Mesothelial cell of epicardium (in vitro differentiated cells): Measurements from ENCODE around the gene BTBD8. TPM values are rescaled to one million over a fixed set of nuclear protein-coding genes. Genes with fewer than 3 reads are reported as not detected.
"Not testable (repeated sequence)": the region's sequence is repeated elsewhere in the genome, so short reads cannot be mapped to it uniquely, and the experiment has no call there.

Source experiments
- DNase-seq, 2 experiments: peaks; one replicate each; pipeline ENCODE4 v3.0.0; 2021; ENCODE audit warnings: low spot score in 2 of 2; ENCODE audit not compliant: unreplicated experiment in 2 of 2
- H3K27ac Mint-ChIP-seq: 2 replicates; pipeline ENCODE4 v1.8.0; 2021; ENCODE audit warnings: mixed read lengths
- H3K27me3 Mint-ChIP-seq: 2 replicates; pipeline ENCODE4 v1.8.0; 2021; ENCODE audit warnings: low read depth, mixed read lengths
- H3K36me3 Mint-ChIP-seq: 2 replicates; pipeline ENCODE4 v1.8.0; 2021; ENCODE audit warnings: mixed read lengths
- H3K4me1 Mint-ChIP-seq: 2 replicates; pipeline ENCODE4 v1.8.0; 2021; ENCODE audit warnings: mixed read lengths
- H3K4me3 Mint-ChIP-seq: 2 replicates; pipeline ENCODE4 v1.8.0; 2021; ENCODE audit warnings: mild to moderate bottlenecking, moderate library complexity, mixed read lengths
- H3K9me3 Mint-ChIP-seq: 2 replicates; pipeline ENCODE4 v1.8.0; 2021; ENCODE audit warnings: mixed read lengths
- total RNA-seq: library from RNA; stranded (reverse); gene quantifications from 3 replicates; pipeline ENCODE4 v1.2.1, GENCODE V29; 2021
- TF ChIP-seq, protein P1 (sequence below): fragments of 200-600 bp; sonication (generic); IDR thresholded peaks from one replicate; pipeline ENCODE4 v1.5.0; 2021; ENCODE audit warnings: antibody characterized with exemption; ENCODE audit not compliant: unreplicated experiment

The BTBD8 gene
- total RNA-seq, 1 donor from 2014 or later: 8.4 TPM

- TF ChIP-seq, protein P1, sequence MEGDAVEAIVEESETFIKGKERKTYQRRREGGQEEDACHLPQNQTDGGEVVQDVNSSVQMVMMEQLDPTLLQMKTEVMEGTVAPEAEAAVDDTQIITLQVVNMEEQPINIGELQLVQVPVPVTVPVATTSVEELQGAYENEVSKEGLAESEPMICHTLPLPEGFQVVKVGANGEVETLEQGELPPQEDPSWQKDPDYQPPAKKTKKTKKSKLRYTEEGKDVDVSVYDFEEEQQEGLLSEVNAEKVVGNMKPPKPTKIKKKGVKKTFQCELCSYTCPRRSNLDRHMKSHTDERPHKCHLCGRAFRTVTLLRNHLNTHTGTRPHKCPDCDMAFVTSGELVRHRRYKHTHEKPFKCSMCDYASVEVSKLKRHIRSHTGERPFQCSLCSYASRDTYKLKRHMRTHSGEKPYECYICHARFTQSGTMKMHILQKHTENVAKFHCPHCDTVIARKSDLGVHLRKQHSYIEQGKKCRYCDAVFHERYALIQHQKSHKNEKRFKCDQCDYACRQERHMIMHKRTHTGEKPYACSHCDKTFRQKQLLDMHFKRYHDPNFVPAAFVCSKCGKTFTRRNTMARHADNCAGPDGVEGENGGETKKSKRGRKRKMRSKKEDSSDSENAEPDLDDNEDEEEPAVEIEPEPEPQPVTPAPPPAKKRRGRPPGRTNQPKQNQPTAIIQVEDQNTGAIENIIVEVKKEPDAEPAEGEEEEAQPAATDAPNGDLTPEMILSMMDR: no peak
- no peak for DNase-seq
- H3K4me3 Mint-ChIP-seq: no peak overlapping the region
- no peaks in the 10 kb centered on the region for H3K36me3 Mint-ChIP-seq
- H3K9me3 Mint-ChIP-seq: no peaks in the 10 kb centered on the region
- H3K27me3 Mint-ChIP-seq: no peaks in the 10 kb centered on the region
- H3K27ac Mint-ChIP-seq: no peak overlapping the region
- H3K4me1 Mint-ChIP-seq: no peaks in the 10 kb centered on the region
Observed at GRCh38 chr1:92070892-92071291, 9.3 kb upstream of the BTBD8 start.

- not testable (repeated sequence) for H3K9me3 Mint-ChIP-seq, H3K36me3 Mint-ChIP-seq, H3K4me3 Mint-ChIP-seq, H3K4me1 Mint-ChIP-seq, H3K27me3 Mint-ChIP-seq, H3K27ac Mint-ChIP-seq, DNase-seq
Observed at GRCh38 chr1:92074446-92074845, 5.7 kb upstream of the BTBD8 start.

GRCh38 chr1:92075311-92075710, 4.8 kb upstream of the BTBD8 start, which contains the start of gene SETSIP:
Gene SETSIP, minus strand, starts transcription at chr1:92075411. Its CDS starts 0 bp downstream, at chr1:92075411.
- no peaks in the 10 kb centered on the region for H3K9me3 Mint-ChIP-seq
- no peak within 1 kb of the TSS for H3K4me3 Mint-ChIP-seq

GRCh38 chr1:92076363-92076762, 3.8 kb upstream of the BTBD8 start:
- Mint-ChIP-seq H3K4me1 (no peaks in the 10 kb centered on the region), H3K9me3 (no peaks in the 10 kb centered on the region), H3K27ac (no peak overlapping the region), H3K36me3 (no peaks in the 10 kb centered on the region), H3K27me3 (no peaks in the 10 kb centered on the region), H3K4me3 (no peak overlapping the region)
- TF ChIP-seq, protein P1: no peak
- no peak for DNase-seq

More at GRCh38 chr1:92075311-92075710, 4.8 kb upstream of the BTBD8 start, which contains the start of gene SETSIP:
- DNase-seq: no peak
- Mint-ChIP-seq H3K27ac (no peak within 1 kb of the TSS), H3K36me3 (no peaks in the 10 kb centered on the region), H3K4me1 (no peaks in the 10 kb centered on the region), H3K27me3 (no peaks in the 10 kb centered on the region)
- TF ChIP-seq, protein P1: no peak

DNA sequence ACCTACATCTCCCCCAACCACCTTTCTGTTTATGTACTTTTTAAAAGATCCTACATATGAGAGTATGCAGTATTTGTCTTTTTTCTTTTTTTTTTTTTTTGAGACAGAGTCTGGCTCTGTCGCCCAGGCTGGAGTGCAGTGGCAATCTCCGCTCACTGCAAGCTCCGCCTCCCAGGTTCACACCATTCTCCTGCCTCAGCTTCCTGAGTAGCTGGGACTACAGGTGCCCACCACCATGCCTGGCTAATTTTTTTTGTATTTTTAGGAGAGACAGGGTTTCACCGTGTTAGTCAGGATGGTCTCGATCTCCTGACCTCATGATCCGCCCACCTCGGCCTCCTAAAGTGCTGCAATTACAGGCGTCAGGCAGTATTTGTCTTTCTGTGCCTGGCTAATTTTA, 2.1 kb upstream of the BTBD8 start:
- not testable (repeated sequence) for H3K9me3 Mint-ChIP-seq, H3K4me1 Mint-ChIP-seq, H3K4me3 Mint-ChIP-seq, DNase-seq, H3K27ac Mint-ChIP-seq, H3K36me3 Mint-ChIP-seq, H3K27me3 Mint-ChIP-seq

DNA sequence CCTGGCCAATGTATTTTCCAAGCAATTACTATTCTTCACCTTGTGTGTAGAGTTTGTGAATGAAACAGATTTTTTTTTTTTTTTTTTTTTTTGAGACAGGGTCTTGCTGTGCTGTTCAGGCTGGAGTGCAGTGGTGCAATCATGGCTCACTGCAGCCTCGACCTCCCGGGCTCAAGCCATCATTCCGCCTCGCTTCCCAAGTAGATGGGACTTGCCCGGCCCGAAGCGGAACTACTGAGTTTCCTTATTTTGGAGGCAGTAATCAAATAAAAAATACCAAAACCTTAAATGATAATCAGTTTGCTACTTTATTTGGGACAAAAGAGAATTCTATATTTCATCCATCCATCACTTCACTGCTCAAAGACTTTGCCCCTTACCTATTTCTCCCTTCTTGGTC, 704 bp upstream of the BTBD8 start:
- peaks cover 10% of the 10 kb centered on the region for H3K36me3 Mint-ChIP-seq
- H3K27me3 Mint-ChIP-seq: no peaks in the 10 kb centered on the region
- TF ChIP-seq, protein P1: no peak
- H3K4me3 Mint-ChIP-seq: peak overlapping the region; percentile 97
- DNase-seq: no peak
- peaks cover 2% of the 10 kb centered on the region for H3K4me1 Mint-ChIP-seq
- H3K27ac Mint-ChIP-seq: no peak overlapping the region
- H3K9me3 Mint-ChIP-seq: peaks cover 13% of the 10 kb centered on the region

DNA sequence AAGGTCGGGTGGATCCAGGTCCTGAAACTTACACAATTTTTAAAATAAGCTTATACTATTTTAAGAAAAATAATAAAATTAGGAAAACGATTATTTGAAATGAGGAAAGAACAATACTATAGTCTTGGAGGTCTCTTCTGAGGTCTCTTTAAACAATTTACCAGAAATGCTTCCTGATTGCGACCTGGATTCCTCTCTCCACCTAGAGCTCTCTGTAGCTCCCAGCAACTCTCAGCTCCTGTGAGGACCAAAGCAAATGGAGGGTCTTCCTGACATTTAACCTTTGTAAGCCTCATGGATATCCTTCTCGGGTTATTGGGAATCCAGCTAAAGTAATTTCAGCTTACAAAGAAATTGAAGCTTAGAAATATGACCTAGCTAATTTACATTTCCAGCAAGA, 886 bp downstream of the BTBD8 start:
- peaks cover 23% of the 10 kb centered on the region for H3K36me3 Mint-ChIP-seq

More for the DNA sequence above, 886 bp downstream of the BTBD8 start:
- TF ChIP-seq, protein P1: no peak
- Mint-ChIP-seq H3K9me3 (peaks cover 25% of the 10 kb centered on the region), H3K27me3 (no peaks in the 10 kb centered on the region), H3K4me1 (peaks cover 2% of the 10 kb centered on the region), H3K4me3 (peak overlapping the region; percentile 97), H3K27ac (peak overlapping the region; percentile 9)
- DNase-seq: no peak
